ENCODE results near the gene ROR1.
"Not testable (repeated sequence)": the region's sequence is repeated elsewhere in the genome, so short reads cannot be mapped to it uniquely, and the experiment has no call there.

The ROR1 gene

DNA sequence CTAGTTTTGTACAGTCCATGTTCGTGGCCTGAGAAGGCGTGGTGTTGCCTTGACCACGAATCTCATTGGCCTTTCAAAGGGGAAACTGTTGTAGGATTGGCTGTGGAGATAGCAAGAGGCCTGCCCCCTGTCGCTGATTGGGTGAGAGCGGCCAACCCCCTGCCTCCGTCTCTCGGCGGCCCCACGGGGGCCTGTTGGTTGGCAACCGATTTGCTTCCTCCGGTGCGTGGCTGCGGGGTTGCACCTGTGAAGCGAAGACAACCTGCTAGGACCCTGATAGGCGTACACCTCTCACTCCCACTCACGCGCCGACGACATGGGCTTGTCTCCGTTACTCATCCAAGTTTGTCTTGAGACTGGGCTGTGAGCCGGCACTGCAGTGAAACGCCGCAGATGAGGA is 429.6 kb downstream of the ROR1 start, which contains the start of gene UBE2U:
Gene UBE2U (plus strand): TSS at position 204 of the 400 bp plus-strand sequence. CDS start 428 bp downstream, outside the sequence.
- no peak within 1 kb of the TSS for H3K4me3 ChIP-seq (replicated peaks; ENCODE audit: low read depth, low read length)
- DNase-seq (ENCODE audit: extremely low read depth, low read depth): no peak
- TF ChIP-seq, protein P1, sequence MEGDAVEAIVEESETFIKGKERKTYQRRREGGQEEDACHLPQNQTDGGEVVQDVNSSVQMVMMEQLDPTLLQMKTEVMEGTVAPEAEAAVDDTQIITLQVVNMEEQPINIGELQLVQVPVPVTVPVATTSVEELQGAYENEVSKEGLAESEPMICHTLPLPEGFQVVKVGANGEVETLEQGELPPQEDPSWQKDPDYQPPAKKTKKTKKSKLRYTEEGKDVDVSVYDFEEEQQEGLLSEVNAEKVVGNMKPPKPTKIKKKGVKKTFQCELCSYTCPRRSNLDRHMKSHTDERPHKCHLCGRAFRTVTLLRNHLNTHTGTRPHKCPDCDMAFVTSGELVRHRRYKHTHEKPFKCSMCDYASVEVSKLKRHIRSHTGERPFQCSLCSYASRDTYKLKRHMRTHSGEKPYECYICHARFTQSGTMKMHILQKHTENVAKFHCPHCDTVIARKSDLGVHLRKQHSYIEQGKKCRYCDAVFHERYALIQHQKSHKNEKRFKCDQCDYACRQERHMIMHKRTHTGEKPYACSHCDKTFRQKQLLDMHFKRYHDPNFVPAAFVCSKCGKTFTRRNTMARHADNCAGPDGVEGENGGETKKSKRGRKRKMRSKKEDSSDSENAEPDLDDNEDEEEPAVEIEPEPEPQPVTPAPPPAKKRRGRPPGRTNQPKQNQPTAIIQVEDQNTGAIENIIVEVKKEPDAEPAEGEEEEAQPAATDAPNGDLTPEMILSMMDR (IDR thresholded peaks at IDR 0.05; ENCODE audit: low read depth, low read length, missing control alignments): no peak

DNA sequence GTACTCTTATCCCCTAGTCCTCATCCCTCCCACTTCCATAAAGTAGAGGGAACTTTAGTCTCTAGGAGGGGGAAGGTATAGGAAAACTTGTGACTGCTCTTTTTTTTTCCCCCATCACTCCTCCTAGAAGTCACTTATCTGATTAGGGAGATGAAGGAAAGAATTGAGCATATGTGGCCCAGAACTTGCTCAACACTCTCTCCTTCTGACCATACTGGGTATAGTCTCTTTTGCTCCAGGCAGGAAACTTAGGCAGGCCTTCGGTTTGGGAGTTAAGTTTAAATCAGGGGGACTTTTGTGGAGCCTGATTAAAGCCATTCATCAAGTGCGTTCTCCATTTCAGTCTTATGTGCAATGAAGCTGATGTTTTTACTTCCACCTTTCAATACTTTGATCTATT is 435.4 kb downstream of the ROR1 start:
- H3K4me3 ChIP-seq (replicated peaks; ENCODE audit: low read depth, low read length): no peak overlapping the region
- TF ChIP-seq, protein P1 (IDR thresholded peaks at IDR 0.05; ENCODE audit: low read depth, low read length, missing control alignments): peak; percentile 5
- DNase-seq (ENCODE audit: extremely low read depth, low read depth): no peak

DNA sequence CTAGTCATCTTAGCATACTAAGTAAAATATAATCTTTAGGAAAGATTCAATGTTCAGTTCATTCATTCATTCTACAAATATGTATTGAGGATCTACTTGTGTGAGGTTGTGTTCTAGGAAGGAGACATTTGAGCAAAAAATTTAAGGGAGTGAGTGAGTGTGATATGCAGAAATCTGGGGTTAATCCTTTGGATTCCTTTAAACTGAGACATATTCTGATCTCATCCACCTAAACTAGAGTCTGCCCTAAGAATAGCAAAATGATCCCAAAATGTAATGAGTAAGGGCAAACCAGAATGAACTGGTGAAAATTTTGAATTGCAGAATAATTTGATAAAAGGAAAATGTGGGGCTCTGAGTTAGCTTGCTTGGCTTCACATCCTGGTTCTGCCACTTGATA is 438.2 kb downstream of the ROR1 start:
- no peak for DNase-seq (ENCODE audit: extremely low read depth, low read depth)
- TF ChIP-seq, protein P1 (IDR thresholded peaks at IDR 0.05; ENCODE audit: low read depth, low read length, missing control alignments): no peak
- H3K4me3 ChIP-seq (replicated peaks; ENCODE audit: low read depth, low read length): no peak overlapping the region

DNA sequence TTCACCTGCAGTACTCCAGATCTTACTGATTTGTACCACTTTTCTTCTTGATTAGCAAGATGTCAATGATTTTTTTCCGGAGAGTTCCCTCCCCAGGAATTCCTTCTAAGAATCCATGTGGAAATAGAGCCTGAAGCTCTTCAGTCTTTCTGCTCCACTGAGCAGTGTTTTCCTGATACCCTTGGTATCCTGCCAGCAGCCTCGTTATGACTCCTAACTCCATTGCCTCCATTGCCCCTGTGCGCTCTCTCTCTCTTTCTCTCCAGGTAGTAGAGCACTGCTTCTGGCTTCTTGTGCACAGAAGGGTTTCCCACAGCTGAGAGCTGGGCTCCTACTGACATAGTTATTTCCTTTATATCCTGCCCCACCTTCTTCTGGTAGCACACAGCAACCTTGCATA is 441.8 kb downstream of the ROR1 start:
- no peak overlapping the region for H3K4me3 ChIP-seq (replicated peaks; ENCODE audit: low read depth, low read length)
- TF ChIP-seq, protein P1 (IDR thresholded peaks at IDR 0.05; ENCODE audit: low read depth, low read length, missing control alignments): no peak
- no peak for DNase-seq (ENCODE audit: extremely low read depth, low read depth)

DNA sequence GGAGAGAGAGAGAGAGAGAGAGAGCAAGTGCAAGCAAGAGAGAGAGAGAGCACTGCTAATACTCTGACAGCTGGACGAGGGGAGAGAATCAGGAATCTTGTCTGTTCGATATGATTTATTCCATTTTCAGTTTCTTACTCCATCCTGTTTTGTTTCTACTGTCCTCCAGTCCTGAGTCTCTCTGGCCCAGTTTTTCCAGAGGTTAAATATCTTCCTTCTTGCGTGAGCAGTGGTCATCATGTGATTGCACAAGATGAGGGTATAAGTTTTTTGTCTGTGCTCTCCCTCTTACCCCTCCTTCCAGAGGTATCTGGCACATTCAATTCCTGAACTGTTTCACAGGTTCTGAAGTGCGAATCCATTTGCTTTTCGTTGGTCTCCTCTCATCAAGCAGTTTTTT is 446.4 kb downstream of the ROR1 start:
- no peak for DNase-seq (ENCODE audit: extremely low read depth, low read depth)
- TF ChIP-seq, protein P1 (IDR thresholded peaks at IDR 0.05; ENCODE audit: low read depth, low read length, missing control alignments): no peak
- no peak overlapping the region for H3K4me3 ChIP-seq (replicated peaks; ENCODE audit: low read depth, low read length)

DNA sequence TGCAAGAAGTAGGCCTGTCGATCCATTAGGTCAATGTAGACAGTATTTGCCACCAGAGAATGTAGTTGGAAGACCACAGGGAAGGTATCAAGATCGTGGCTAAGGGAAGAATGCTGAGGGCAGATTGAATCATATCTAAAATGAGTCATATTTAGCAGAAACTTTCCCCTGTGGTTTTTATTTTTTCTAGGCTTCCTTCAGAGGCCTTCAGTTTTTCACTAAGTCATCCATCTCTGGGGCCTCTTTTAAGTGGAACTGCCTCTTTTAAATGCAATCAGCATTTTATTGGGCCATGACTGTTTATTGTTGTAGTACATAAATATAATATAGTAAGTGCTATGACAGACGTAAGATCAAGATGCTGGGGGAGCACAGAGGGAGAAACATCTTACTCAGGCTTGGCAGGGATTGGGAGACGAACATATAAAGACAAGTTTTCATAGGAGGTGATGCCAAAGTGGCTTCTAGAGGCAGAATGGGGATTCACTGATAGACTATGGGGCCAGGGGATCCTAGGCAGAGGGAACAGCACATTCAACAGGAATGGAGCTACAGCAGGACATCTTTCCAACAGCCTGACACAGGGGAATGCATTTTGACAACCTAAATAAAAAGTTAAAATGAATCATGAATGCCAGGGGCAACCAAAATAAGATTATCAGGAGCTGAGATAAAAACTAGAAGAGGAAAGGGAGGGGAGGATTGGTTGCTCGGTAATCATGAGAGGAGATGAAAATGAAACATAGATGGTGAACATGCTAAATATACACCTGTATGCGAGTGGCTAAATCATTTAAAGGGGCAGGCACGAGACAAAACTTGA is 449.7 kb downstream of the ROR1 start:
- TF ChIP-seq, protein P1 (IDR thresholded peaks at IDR 0.05; ENCODE audit: low read depth, low read length, missing control alignments): no peak
- DNase-seq (ENCODE audit: extremely low read depth, low read depth): peak; percentile 35
- no peak overlapping the region for H3K4me3 ChIP-seq (replicated peaks; ENCODE audit: low read depth, low read length)

DNA sequence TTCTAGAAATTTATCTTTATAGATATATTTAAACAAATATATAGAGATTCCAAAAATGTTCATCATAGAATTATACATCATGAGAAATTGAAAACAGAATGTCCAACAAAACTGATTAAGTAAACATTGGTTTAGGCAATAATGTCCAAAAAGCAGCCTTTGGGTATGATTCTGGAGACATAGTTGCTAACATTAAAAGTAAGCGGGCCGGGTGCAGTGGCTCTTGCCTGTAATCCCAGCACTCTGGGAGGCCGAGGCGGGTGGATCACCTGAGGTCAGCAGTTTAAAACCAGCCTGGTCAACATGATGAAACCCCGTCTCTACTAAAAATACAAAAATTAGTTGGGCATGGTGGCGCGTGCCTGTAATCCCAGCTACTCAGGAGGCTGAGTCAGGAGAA is 450.4 kb downstream of the ROR1 start:
- not testable (repeated sequence) for H3K4me3 ChIP-seq (replicated peaks; ENCODE audit: low read depth, low read length); DNase-seq (ENCODE audit: extremely low read depth, low read depth)
